HEK293 (cell line): ENCODE results near the gene MCIDAS.

Source experiments
- CTCF ChIA-PET: fragments of 350-600 bp; formaldehyde crosslinking; extraction: SDS; loops from one replicate; lab custom pipeline; 2021; ENCODE audit warnings: antibody characterized with exemption; lab: Yijun Ruan, JAX
- POLR2A ChIA-PET: fragments of 300-600 bp; formaldehyde crosslinking; extraction: SDS; loops from one replicate; lab custom pipeline; 2020; ENCODE audit warnings: antibody characterized with exemption, inconsistent platforms; lab: Yijun Ruan, JAX
- H3K27ac ChIP-seq: fragments of 200-500 bp; sonication (Bioruptor generic); 2 replicates; pipeline ENCODE4 v1.5.1; 2014; ENCODE audit warnings: low read depth, low read length, control low read depth, inconsistent platforms; ENCODE audit errors: extremely low read depth
- H3K36me3 ChIP-seq, 2 experiments: fragments of 200-500 bp in 1 of 2; sonication (Bioruptor generic) in 1 of 2; 1 replicate in 1 of 2; 2 replicates in 1 of 2; pipeline ENCODE4 v1.5.1; 2014 to 2017; ENCODE audit warnings: inconsistent platforms in 2 of 2, low read length in 2 of 2; ENCODE audit not compliant: control insufficient read depth in 2 of 2, insufficient read depth in 1 of 2
- H3K4me1 ChIP-seq: fragments of 200-500 bp; sonication (Bioruptor generic); 2 replicates; pipeline ENCODE4 v1.5.1; 2014; ENCODE audit warnings: mild to moderate bottlenecking, low read length, inconsistent platforms; ENCODE audit not compliant: control insufficient read depth, insufficient read depth
- H3K4me3 ChIP-seq: 2 replicates; pipeline ENCODE4 v1.5.1; 2011; ENCODE audit warnings: low read depth, mild to moderate bottlenecking, control low read depth, low read length, moderate library complexity
- H3K9me3 ChIP-seq: fragments of 200-500 bp; sonication (Bioruptor generic); 2 replicates; pipeline ENCODE4 v1.5.1; 2014; ENCODE audit warnings: low read depth, low read length, inconsistent platforms; ENCODE audit not compliant: control insufficient read depth, insufficient read depth
- BCL11A ChIP-seq: fragments of 450-650 bp; formaldehyde crosslinking; IDR thresholded peaks from 2 replicates; pipeline ENCODE4 v1.5.1; 2016; ENCODE audit warnings: low read depth, missing biosample characterization, missing genetic modification characterization
- GLI4 ChIP-seq: fragments of 450-650 bp; formaldehyde crosslinking; IDR thresholded peaks from 2 replicates; pipeline ENCODE4 v1.5.1; 2016; ENCODE audit warnings: missing biosample characterization, missing genetic modification characterization
- INSM2 ChIP-seq: fragments of 450-650 bp; formaldehyde crosslinking; IDR thresholded peaks from 2 replicates; pipeline ENCODE4 v1.5.1; 2016; ENCODE audit warnings: missing biosample characterization, missing genetic modification characterization
- KLF17 ChIP-seq: fragments of 450-650 bp; formaldehyde crosslinking; IDR thresholded peaks from 2 replicates; pipeline ENCODE4 v1.5.1; 2016; ENCODE audit warnings: missing biosample characterization, missing genetic modification characterization
- RBAK ChIP-seq: fragments of 450-650 bp; formaldehyde crosslinking; IDR thresholded peaks from 2 replicates; pipeline ENCODE4 v1.5.1; 2016; ENCODE audit warnings: missing biosample characterization, missing genetic modification characterization
- SCRT2 ChIP-seq: fragments of 450-650 bp; formaldehyde crosslinking; IDR thresholded peaks from 2 replicates; pipeline ENCODE4 v1.5.1; 2016; ENCODE audit warnings: missing biosample characterization, missing genetic modification characterization
- SP2 ChIP-seq: fragments of 450-650 bp; formaldehyde crosslinking; IDR thresholded peaks from 2 replicates; pipeline ENCODE4 v1.5.1; 2016; ENCODE audit warnings: missing biosample characterization, missing genetic modification characterization
- TRIM28 ChIP-seq: IDR thresholded peaks from 2 replicates; pipeline ENCODE4 v1.6.1; 2011; ENCODE audit warnings: low read length, control low read depth, borderline replicate concordance
- TSHZ1 ChIP-seq: fragments of 450-650 bp; formaldehyde crosslinking; IDR thresholded peaks from 2 replicates; pipeline ENCODE4 v1.5.1; 2016; ENCODE audit warnings: missing biosample characterization, missing genetic modification characterization, borderline replicate concordance
- YY1 ChIP-seq: fragments of 450-650 bp; formaldehyde crosslinking; IDR thresholded peaks from 2 replicates; pipeline ENCODE4 v1.5.1; 2018; ENCODE audit warnings: missing biosample characterization, missing genetic modification characterization
- ZBTB10 ChIP-seq: fragments of 450-650 bp; formaldehyde crosslinking; IDR thresholded peaks from 2 replicates; pipeline ENCODE4 v1.5.1; 2016; ENCODE audit warnings: missing biosample characterization, missing genetic modification characterization
- ZEB2 ChIP-seq: fragments of 450-650 bp; formaldehyde crosslinking; IDR thresholded peaks from 2 replicates; pipeline ENCODE4 v1.5.1; 2016; ENCODE audit warnings: missing biosample characterization, missing genetic modification characterization
- ZFHX2 ChIP-seq: fragments of 450-650 bp; formaldehyde crosslinking; conservative IDR thresholded peaks from 2 replicates; pipeline ENCODE4 v1.5.1; 2016; ENCODE audit warnings: missing biosample characterization, missing genetic modification characterization
- ZNF133 ChIP-seq: fragments of 450-650 bp; formaldehyde crosslinking; IDR thresholded peaks from 2 replicates; pipeline ENCODE4 v1.5.1; 2016; ENCODE audit warnings: missing biosample characterization, missing genetic modification characterization
- ZNF16 ChIP-seq: fragments of 450-650 bp; formaldehyde crosslinking; IDR thresholded peaks from 2 replicates; pipeline ENCODE4 v1.5.1; 2016; ENCODE audit warnings: low read depth, missing biosample characterization, missing genetic modification characterization
- ZNF292 ChIP-seq: fragments of 450-650 bp; formaldehyde crosslinking; IDR thresholded peaks from 2 replicates; pipeline ENCODE4 v1.5.1; 2016; ENCODE audit warnings: low read depth, missing biosample characterization, missing genetic modification characterization, borderline replicate concordance
- ZNF394 ChIP-seq: fragments of 450-650 bp; formaldehyde crosslinking; IDR thresholded peaks from 2 replicates; pipeline ENCODE4 v1.5.1; 2016; ENCODE audit warnings: missing biosample characterization, missing genetic modification characterization, mild to moderate bottlenecking, moderate library complexity, borderline replicate concordance
- ZNF426 ChIP-seq: fragments of 450-650 bp; formaldehyde crosslinking; IDR thresholded peaks from 2 replicates; pipeline ENCODE4 v1.5.1; 2017; ENCODE audit warnings: missing biosample characterization, missing genetic modification characterization, mild to moderate bottlenecking, inconsistent platforms, moderate library complexity
- ZNF544 ChIP-seq: fragments of 450-650 bp; formaldehyde crosslinking; IDR thresholded peaks from 2 replicates; pipeline ENCODE4 v1.5.0; 2017; ENCODE audit warnings: missing biosample characterization, missing genetic modification characterization
- ZNF560 ChIP-seq: fragments of 450-650 bp; formaldehyde crosslinking; IDR thresholded peaks from 2 replicates; pipeline ENCODE4 v1.5.1; 2017; ENCODE audit warnings: missing biosample characterization, missing genetic modification characterization, borderline replicate concordance
- ZNF580 ChIP-seq: fragments of 450-650 bp; formaldehyde crosslinking; IDR thresholded peaks from 2 replicates; pipeline ENCODE4 v1.5.1; 2016; ENCODE audit warnings: missing biosample characterization, missing genetic modification characterization
- ZNF629 ChIP-seq: fragments of 450-650 bp; formaldehyde crosslinking; IDR thresholded peaks from 2 replicates; pipeline ENCODE4 v1.5.1; 2017; ENCODE audit warnings: missing biosample characterization, missing genetic modification characterization
- ZNF777 ChIP-seq: fragments of 450-650 bp; formaldehyde crosslinking; IDR thresholded peaks from 2 replicates; pipeline ENCODE4 v1.5.1; 2017; ENCODE audit warnings: missing biosample characterization, missing genetic modification characterization, borderline replicate concordance

MCIDAS gene

GRCh38 chr5:55232985-55233928 lies 6.1 kb upstream of the MCIDAS start, which contains the start of gene CCNO (continued):
- peak; percentile 49; the same call in 1 of the 2 replicates for TF ChIP-seq ZEB2
- no peak for TF ChIP-seq ZNF426
- TF ChIP-seq TRIM28 = no peak
- peak; percentile 67 for TF ChIP-seq SP2 (tag by site-specific recombination)
- TF ChIP-seq TSHZ1 (tag by site-specific recombination) = 0 out of 2 replicates have a peak, but pooled peaks have one; percentile 17
- peak; percentile 67 for TF ChIP-seq ZNF629 (tag by site-specific recombination)
- TF ChIP-seq BCL11A (tag by site-specific recombination) = peak; percentile 32; the same call in 1 of the 2 replicates
- no peak for TF ChIP-seq ZNF544 (tag by site-specific recombination)
- TF ChIP-seq INSM2 (tag by site-specific recombination) = no peak
- TF ChIP-seq ZNF560 (tag by site-specific recombination) = no peak

GRCh38 chr5:55232271-55232984 lies 5.3 kb upstream of the MCIDAS start:
- no peaks in the 10 kb centered on the region for H3K4me1 ChIP-seq
- H3K27ac ChIP-seq = peak overlapping the region; percentile 73; the same call in 1 of the 2 replicates
- H3K4me3 ChIP-seq = peak overlapping the region; percentile 49
- H3K9me3 ChIP-seq = no peaks in the 10 kb centered on the region
- CTCF ChIA-PET = interaction anchor here (0.6 to 1.6 kb wide), 5 partner anchors 29 to 1367 kb away, joined by 3 to 4 read pairs (median 4); no protein-coding TSS in a partner anchor
- no peaks in the 10 kb centered on the region for H3K36me3 ChIP-seq
- POLR2A ChIA-PET = interaction anchor here (0.7 to 5.3 kb wide), 4 partner anchors 56 to 344 kb away, joined by 3 to 38 read pairs (median 4); partner anchors contain the start of genes DHX29 and MTREX
- TF ChIP-seq ZNF133 (tag by site-specific recombination) (no peak), YY1 (tag by site-specific recombination) (no peak), ZNF580 (0 out of 2 replicates have a peak, but pooled peaks have one; percentile 20), KLF17 (tag by site-specific recombination) (no peak), ZNF292 (tag by site-specific recombination) (no peak), GLI4 (tag by site-specific recombination) (no peak), ZNF16 (tag by site-specific recombination) (no peak), ZNF394 (tag by site-specific recombination) (no peak), ZNF777 (no peak), ZFHX2 (tag by site-specific recombination) (peak; percentile 62; the same call in 1 of the 2 replicates), ZBTB10 (no peak), RBAK (no peak), SCRT2 (tag by site-specific recombination) (peak; percentile 31)
